GM10266 (cell line): ENCODE data around the gene SNAI3.
"Not testable (repeated sequence)": the region's sequence is repeated elsewhere in the genome, so short reads cannot be mapped to it uniquely, and the experiment has no call there.

Experiments
- DNase-seq: peaks from one replicate; pipeline ENCODE4 v3.0.0; 2012; ENCODE audit errors: extremely low spot score
- TF ChIP-seq, protein P1 (sequence below): IDR thresholded peaks from 2 replicates; pipeline ENCODE4 v1.5.1; 2012; ENCODE audit warnings: mild to moderate bottlenecking, low read depth; ENCODE audit not compliant: control insufficient read depth, insufficient read depth; ENCODE audit errors: missing control alignments

The SNAI3 gene

DNA sequence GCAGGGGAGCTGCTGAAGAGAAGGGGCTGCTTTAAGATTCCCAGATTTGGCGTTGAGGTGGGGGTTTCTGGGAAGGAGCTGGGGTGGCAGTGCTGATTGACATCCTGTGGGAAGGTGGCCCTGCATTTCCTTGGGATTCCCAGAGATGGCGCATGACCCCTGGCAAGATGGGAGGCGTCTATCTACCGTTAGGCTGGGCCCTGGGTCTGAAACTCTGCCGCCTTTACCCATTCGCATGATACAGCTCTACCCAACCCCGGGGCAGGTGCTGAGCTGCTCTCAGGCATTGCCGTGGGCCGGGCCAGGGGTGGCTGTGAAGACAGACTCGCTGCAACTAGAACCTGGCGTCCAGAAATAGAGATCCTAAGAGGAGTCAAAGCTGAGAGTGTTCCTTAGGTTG, 13.5 kb downstream of the SNAI3 start:
- TF ChIP-seq, protein P1, sequence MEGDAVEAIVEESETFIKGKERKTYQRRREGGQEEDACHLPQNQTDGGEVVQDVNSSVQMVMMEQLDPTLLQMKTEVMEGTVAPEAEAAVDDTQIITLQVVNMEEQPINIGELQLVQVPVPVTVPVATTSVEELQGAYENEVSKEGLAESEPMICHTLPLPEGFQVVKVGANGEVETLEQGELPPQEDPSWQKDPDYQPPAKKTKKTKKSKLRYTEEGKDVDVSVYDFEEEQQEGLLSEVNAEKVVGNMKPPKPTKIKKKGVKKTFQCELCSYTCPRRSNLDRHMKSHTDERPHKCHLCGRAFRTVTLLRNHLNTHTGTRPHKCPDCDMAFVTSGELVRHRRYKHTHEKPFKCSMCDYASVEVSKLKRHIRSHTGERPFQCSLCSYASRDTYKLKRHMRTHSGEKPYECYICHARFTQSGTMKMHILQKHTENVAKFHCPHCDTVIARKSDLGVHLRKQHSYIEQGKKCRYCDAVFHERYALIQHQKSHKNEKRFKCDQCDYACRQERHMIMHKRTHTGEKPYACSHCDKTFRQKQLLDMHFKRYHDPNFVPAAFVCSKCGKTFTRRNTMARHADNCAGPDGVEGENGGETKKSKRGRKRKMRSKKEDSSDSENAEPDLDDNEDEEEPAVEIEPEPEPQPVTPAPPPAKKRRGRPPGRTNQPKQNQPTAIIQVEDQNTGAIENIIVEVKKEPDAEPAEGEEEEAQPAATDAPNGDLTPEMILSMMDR, result no peak
- no peak for DNase-seq

DNA sequence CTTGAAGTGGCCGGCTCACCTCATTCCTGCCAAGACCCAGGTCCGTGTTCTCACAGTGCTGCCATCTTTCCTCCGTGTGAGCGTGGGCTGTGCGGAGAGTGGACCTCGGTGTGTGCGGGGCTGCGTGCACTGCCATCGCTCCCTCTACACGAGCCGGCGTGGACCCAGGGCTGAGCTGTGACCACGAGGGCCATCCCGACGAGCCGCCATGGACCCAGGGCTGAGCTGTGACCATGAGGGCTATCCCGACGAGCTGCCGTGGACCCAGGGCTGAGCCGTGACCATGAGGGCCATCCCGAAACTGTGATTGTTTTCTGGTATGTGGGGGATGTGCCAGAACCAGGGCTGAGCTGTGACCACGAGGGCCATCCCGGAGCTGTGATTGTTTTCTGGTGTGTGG, 14.5 kb downstream of the SNAI3 start:
- DNase-seq, result no peak
- TF ChIP-seq, protein P1, result no peak

DNA sequence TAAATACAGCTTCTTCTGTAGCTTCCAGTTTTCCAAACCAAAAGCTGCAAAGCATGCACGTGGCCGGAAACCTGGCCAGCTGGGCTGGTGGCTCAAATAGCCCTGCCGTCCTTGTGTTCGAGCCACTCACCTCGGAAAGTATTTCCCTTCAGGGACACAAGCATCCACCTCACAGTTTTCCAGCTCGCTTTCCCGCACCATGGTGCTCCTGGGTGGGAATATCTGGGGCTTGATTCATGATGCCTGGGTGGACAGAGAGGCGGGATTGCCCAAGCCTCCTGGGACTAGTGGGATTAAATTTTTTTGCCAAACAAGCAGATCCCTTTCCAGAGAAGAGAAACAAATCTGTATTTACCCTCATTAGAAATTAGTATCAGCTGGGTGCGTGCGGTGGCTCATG, 16.3 kb downstream of the SNAI3 start:
- DNase-seq, result no peak
- TF ChIP-seq, protein P1, result no peak

GRCh38 chr16:88669493-88669892, 16.8 kb downstream of the SNAI3 start:
- DNase-seq, result not testable (repeated sequence)

GRCh38 chr16:88667461-88667860, 18.8 kb downstream of the SNAI3 start:
- TF ChIP-seq, protein P1, result no peak
- no peak for DNase-seq

DNA sequence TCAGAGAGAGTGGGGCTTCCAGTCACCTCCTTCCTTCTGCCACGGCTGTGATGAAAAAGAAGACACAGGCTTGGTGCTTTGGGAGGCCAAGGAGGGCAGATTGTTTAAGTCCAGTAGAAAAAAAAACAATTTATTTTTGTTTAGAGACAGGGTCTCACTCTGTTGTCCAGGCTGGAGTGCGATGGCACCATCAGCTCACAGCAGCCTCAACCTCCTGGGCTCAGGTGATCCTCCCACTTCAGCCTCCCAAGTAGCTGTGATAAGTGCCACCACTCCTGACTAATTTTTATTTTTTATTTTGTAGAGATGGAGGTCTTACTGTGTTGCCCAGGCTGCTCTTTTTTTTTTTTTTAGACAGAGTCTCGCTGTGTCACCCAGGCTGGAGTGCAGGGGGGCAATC, 20.7 kb downstream of the SNAI3 start:
- TF ChIP-seq, protein P1, result no peak
- no peak for DNase-seq

- TF ChIP-seq, protein P1, result no peak
- DNase-seq, result no peak
These were observed 21.2 kb downstream of the SNAI3 start for GRCh38 chr16:88665148-88665547.
